ENCODE data around the gene MIOS.

MIOS gene

GRCh38 chr7:7620236-7620635 is 53.6 kb downstream of the MIOS start:
- in situ Hi-C loops (cut with HindIII; ENCODE audit: low sequenced_read_pairs) = no loop called here

GRCh38 chr7:7620644-7621210 is 54.0 kb downstream of the MIOS start:
- H3K4me3 ChIP-seq (ENCODE audit: low read depth, low read length) = no peak overlapping the region

More at GRCh38 chr7:7620236-7620635, 53.6 kb downstream of the MIOS start:
- TF ChIP-seq CTCF (IDR thresholded peaks at IDR 0.05; ENCODE audit: low read depth, low read length, missing control alignments) = no peak
- no peak for DNase-seq (ENCODE audit: low read depth)
- no peak overlapping the region for H3K4me3 ChIP-seq (ENCODE audit: low read depth, low read length)

GRCh38 chr7:7628476-7628875 is 61.8 kb downstream of the MIOS start:
- no peak for TF ChIP-seq CTCF (IDR thresholded peaks at IDR 0.05; ENCODE audit: low read depth, low read length, missing control alignments)
- H3K4me3 ChIP-seq (ENCODE audit: low read depth, low read length) = no peak overlapping the region
- in situ Hi-C loops (cut with HindIII; ENCODE audit: low sequenced_read_pairs) = no loop called here
- DNase-seq (ENCODE audit: low read depth) = no peak

More at GRCh38 chr7:7620644-7621210, 54.0 kb downstream of the MIOS start:
- no peak for TF ChIP-seq CTCF (IDR thresholded peaks at IDR 0.05; ENCODE audit: low read depth, low read length, missing control alignments)
- DNase-seq (ENCODE audit: low read depth) = no peak
- in situ Hi-C loops (cut with HindIII; ENCODE audit: low sequenced_read_pairs) = no loop called here

- no peak for TF ChIP-seq CTCF (IDR thresholded peaks at IDR 0.05; ENCODE audit: low read depth, low read length, missing control alignments)
- in situ Hi-C loops (cut with HindIII; ENCODE audit: low sequenced_read_pairs) = no loop called here
- H3K4me3 ChIP-seq (ENCODE audit: low read depth, low read length) = no peak overlapping the region
- no peak for DNase-seq (ENCODE audit: low read depth)
These were observed 64.1 kb downstream of the MIOS start for GRCh38 chr7:7630626-7631329.

GRCh38 chr7:7639421-7639820 is 72.7 kb downstream of the MIOS start:
- peak overlapping the region; percentile 97 for H3K4me3 ChIP-seq (ENCODE audit: low read depth, low read length)
- no peak for DNase-seq (ENCODE audit: low read depth)
- in situ Hi-C loops (cut with HindIII; ENCODE audit: low sequenced_read_pairs) = no loop called here
- TF ChIP-seq CTCF (IDR thresholded peaks at IDR 0.05; ENCODE audit: low read depth, low read length, missing control alignments) = no peak

- in situ Hi-C loops (cut with HindIII; ENCODE audit: low sequenced_read_pairs) = no loop called here
- no peak for TF ChIP-seq CTCF (IDR thresholded peaks at IDR 0.05; ENCODE audit: low read depth, low read length, missing control alignments)
These were observed 73.2 kb downstream of the MIOS start for GRCh38 chr7:7639847-7640220.

More at GRCh38 chr7:7639847-7640220, 73.2 kb downstream of the MIOS start:
- H3K4me3 ChIP-seq (ENCODE audit: low read depth, low read length) = peak overlapping the region; percentile 97
- no peak for DNase-seq (ENCODE audit: low read depth)
